HG02798 (cell line): ENCODE data around the gene ASF1B.

Source experiments
- ATAC-seq: cut with Tn5 transposase; IDR thresholded peaks from one replicate; pipeline ENCODE4 v1.9.1; 2021; ENCODE audit warnings: mild to moderate bottlenecking; ENCODE audit not compliant: unreplicated experiment, poor library complexity

Gene ASF1B

DNA sequence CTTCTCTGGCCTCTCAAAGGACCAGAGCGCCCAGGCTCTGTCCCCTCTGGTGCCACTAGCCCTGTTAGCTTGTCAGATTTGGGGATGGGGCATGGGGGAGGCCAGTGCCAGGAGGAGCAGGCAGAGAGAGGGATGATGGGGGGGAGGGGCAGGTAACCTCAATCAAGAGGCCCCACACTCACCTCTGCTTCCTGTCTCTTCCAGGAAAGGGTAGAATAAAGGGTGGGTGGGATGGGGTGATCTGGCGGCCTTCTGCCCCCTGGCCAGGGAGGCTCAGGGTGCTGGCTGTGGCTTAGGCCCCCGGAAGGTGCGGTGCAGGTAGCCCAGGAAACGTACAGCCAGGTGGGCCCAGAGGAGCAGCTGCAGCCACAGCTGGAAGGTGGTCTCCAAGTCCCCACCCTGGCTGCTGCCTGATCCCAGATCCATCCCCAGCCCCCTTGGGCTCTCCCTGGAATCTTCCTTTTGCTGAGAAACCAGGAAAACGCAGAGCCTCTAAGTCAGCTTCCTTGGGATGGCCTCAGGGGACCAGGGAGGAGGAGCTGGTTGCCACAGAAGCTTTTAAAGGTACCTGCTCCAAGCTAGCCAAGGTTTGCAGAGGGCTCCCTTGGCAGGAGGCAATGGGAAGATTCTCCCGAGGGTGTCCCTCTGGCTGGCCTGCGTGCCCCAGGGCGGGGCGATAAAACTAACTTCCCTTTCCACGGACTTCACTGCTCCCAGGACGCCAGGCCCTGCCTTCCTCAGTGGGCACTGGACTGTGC lies 24.2 kb downstream of the ASF1B start:
- no peak for ATAC-seq

DNA sequence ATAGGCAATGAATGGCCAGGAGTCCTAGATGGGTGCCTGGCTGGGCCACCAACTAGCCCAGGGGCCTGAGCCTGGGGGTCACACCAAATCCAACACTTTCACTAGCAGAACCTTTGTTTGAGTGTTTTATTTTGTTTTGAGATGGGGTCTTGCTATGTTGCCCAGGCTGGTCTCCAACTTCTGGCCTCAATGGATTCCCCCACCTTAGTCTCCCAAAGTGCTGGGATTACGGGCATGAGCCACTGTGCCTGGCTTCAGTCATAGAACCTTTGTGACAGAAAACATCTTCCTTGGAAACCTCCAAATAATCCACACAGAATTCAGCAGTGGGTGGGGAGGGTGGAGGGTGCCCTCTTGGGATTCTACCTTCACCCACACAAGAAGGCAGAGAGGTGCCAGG lies 24.9 kb downstream of the ASF1B start:
- ATAC-seq: no peak

DNA sequence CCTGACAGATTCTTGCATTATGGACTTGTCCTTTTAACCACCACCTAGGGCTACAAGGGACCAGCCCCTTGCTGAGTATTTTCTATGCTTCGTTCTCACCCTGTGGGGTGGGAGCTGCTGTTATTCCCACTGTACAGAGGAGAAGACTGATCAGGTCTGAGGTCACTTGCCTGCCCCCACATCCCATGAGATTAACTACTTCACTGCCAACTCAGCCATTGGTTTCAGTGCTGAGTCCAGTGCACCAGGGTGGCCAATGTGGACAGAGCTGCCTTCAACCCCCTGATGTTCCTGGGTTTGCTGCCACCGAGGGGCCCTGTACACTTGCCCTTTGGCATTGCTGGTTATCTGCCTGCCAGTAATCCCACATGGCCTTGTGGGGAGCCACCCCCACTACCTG lies 25.7 kb downstream of the ASF1B start:
- ATAC-seq: no peak

DNA sequence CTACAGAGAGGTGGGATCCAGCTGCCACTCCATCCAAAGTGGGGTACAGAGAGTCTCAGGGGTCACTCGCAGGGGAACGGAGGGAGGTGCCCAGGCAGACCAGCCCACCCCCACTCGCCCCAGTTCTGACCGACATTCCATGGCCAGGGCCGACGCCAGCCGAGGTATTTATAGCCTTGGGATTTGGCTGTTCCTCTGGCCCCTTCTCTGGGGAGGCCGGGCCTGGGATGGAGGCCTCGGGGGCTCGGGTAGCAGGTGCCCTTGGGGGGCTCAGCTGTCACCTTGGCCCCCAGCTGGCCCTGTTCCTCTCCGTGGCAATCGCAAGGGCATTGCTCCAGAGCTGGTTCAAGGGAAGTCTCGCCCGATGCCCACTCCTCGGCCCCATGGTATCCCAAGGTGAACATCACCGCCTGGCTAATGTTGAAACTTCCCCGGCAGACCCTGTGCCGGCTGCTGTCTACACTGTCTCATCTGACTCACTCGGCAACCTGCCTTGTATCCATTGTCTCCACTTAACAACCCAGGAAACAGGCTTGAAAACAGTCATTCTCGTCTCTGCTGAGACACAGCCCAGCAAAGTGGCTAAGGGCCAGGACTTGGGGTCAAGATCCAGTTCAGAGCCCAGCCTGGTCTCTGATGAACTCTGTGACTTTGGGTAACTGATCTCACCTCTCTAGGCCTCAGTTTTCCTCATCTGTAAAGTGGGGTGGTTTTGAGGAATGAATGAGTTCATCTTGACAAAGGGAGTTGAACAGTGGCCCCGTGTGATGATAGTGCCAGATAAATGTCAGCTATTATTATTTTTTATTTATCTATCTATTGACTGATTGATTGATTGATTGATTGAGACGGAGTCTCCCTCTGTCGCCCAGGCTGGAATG lies 28.6 kb downstream of the ASF1B start:
- no peak for ATAC-seq

DNA sequence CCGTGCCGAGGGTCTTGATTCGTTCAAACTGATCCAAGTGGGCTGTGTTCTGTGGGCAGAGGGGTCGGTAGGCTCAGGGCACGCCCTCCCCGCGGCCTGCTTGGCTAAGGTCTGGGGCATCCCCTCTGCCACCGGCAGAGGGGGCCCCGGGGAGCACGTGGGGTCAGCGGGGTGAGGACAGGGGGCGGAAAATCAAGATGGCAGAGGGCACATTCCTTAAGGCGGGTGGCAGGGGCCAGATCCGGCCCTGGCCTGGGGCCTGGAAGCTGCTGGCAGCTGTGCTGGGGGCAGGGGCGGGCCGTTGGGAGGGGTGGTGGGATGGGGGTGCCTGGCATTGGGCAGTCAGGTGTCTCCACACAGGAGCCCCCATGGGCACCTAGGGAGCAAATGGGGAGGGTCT lies 29.5 kb downstream of the ASF1B start:
- ATAC-seq: no peak

DNA sequence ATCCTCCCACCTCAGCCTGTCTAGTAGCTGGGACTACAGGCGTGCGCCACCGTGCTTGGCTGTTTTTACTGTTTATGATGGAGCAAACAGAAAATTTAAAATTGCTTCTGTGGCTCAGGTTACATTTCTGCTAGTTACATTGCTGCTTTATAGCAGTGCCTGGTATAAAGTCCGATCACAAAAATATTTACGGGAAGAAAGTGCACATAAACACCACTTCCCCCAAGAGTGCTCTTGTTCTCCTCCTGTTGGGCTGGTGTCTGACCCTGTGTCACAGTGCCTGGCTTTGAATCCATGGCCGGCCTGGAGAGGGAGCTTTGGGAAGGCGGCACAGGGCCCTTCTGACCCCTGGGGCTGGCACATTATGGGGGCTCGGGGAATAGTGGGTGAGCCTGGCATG lies 30.7 kb downstream of the ASF1B start:
- no peak for ATAC-seq

DNA sequence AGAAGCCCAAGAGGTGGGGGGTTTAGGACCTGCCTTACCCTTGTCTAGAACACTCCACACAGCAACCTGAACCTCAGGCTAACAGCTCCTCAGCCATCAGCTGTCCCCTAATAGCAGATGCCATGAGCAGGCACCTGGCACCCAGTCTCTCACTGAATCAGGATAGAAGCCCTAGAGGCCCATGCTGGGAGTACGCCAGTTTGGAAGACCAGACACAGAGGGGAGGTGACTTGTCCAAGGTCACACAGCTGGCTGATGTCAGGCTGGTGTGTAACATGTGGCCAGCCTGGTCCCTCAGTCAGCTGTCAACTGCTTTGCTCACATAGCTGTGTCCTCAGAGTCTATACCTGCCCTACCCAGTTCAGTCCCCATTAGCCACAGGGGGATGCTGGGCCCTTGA lies 33.1 kb downstream of the ASF1B start:
- no peak for ATAC-seq

DNA sequence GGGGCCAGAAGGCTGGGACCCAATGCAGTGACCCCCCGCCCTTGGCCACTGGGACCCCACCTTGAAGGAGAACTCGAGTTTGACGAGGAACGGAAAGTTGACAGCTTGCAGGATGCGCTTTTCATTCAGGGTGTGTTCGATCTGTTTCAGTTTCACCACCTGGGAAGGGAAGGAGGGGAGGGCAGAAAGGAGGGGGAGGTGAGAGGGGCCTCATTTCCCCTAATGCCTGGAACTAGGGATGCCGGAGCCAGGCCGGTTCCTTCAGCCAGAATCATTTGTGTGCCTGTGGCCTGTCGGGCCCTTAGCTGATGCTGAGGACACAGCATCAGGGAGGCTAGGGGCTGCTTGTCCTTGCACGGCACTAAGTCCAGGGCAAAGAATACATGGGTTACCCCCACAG lies 33.6 kb downstream of the ASF1B start:
- no peak for ATAC-seq

DNA sequence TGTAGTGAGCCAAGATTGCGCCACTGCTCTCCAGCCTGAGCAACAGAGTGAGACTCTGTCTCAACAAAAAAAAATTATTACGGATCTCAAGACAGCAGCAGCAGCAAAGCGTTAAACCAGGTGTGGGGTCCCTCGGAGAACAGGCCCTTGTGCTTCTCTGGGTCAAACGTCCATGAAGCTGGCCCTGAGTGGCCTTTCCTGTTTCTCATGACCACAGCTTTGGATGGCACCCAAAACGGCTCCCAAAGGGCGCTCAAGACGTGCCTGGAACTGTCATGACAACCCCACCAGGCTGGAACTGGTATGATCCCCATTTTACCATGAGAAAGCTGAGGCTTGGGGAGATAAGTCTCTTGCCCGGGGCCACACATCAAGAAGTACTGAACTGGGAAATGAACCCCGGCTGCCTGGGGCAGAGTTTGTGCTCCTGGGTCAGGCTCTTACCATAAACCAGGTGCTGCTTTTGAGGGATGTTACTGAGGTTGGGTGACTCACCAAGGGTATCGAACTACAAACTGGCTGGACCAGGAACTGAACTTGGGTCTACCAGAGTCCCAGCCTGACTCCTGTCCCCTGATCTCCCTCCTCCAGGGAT lies 34.2 kb downstream of the ASF1B start:
- no peak for ATAC-seq

DNA sequence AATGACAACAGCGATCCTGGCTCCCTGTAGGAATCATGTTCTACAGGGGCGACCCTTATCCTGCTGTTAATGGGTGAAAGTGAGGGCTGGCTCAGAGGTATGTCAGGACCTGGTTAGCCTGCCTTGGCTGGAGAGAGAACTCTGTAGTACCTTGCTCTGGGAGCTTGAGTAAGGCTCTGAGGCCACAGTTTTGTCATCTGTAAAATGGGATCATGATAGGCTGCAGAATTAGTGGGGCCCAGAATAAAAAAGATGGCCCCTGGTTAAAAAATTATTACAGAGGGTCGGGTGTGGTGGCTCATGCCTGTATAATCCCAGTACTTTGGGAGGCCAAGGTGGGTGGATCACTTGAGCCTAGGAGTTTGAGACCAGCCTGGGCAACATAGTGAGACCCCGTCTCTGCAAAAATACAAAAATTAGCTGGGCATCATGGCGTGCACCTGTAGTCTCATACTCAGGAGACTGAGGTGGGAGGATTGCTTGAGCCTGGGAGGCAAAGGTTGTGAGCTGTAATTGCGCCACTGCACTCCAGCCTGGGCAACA lies 35.3 kb downstream of the ASF1B start:
- no peak for ATAC-seq

DNA sequence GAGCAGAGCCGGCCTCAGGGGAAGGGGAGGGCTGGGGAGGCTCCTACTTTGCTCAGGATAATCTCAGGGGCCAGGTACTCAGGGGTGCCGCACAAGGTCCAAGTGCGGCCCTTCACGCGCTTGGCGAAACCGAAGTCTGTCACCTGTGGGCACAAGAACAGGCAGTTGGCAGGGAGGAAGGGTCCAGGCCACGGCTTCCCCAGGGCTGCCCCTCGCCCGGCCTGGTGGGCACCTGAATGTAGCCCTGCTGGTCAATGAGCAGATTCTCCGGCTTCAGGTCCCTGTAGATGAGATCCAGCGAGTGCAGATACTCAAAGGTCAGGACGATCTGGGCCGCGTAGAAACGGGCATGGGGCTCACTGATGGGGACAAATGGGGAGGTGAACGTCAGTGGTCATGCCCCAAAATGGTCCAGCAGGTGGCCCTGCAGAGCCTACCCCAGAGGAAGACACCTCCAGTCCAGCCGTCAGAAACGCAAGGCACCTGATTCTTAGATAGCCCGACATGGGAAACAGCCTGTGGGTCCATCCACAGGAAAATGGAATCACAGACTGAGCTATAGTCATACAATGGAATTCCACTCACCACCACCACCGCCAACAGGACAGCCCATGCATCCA lies 38.7 kb downstream of the ASF1B start:
- ATAC-seq: no peak

DNA sequence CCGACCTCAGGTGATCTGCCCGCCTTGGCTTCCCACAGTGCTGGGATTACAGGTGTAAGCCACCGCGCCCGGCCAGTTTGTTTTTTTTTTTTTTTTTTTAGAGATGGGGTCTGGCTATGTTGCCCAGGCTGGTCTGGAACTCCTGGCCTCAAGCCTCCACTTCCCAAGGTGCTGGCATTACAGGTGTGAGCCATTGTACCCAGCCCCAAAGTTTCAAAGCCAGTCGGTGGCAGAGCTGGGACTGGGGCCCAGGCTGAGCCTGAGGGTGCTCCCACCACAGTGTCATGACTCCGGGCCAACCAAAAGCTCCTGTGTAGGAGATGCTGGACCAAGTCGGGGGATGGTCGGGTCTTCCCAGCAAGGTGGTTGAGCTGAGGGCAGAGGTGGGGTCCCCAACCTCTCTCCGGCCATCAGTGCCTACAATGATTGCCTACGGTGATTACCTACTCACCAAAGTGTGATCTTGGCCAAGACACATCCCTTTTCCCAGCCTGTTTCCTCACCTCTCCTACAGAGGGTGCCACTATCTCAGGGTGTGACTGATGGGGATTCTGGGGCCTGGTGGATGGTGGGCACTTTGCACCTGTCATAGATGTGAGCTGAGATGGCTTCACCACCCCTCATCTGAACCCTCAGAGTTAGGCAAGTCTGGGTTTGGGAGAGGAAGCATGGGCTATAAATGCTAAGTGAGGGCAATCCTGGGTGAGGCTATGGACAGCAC lies 40.0 kb downstream of the ASF1B start:
- ATAC-seq: no peak

DNA sequence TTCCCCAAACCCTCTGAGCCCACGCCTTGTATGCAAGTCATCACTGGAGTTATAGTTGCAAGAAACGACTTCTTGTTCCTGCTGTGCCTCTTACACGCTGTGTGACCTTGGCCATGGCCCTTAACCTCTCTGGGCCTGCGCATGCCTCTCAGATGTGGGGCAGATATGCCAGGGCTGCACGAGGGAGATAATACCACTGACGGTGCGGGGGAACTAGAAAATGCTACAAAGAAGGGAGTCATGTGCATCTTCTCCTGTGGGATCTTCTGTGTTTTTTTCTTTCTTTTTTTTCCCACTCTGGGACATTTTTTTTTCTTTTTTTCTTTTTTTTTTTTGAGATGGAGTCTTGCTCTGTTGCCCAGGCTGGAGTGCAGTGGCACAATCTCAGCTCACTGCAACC lies 41.5 kb downstream of the ASF1B start:
- ATAC-seq: no peak

DNA sequence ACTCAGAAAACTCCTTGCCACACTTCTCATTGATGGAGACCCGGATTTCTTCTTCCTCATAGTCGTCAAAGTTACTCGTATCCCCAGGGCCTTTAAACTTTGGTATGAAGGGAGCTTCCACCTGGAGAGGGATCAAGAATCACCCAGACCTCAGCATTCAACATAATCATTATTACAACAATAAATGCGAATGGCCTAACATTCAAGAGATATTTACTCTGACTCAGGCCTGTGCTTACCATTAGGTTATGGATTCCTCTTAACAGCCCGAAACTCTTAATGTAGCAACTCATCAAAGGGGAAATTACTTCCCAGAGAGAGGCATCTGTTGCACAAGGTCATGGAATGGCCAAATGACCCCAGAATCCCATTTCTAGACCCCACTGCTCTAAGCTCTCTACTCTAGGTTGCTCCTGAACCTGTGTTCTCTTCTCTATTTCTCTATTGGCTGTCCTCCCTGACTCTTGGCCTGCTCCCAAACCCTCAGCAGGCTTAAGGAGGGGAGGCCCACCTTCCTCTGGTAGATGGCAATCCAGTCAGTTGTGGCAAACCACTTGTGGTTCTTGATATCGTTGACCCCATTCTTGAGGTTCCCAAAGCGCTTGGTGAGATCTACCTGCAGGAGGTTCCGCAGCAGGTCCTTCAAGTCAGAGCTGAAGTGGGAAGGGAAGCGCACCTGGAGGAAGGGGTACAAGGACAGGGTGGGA lies 43.1 kb downstream of the ASF1B start:
- ATAC-seq: no peak

DNA sequence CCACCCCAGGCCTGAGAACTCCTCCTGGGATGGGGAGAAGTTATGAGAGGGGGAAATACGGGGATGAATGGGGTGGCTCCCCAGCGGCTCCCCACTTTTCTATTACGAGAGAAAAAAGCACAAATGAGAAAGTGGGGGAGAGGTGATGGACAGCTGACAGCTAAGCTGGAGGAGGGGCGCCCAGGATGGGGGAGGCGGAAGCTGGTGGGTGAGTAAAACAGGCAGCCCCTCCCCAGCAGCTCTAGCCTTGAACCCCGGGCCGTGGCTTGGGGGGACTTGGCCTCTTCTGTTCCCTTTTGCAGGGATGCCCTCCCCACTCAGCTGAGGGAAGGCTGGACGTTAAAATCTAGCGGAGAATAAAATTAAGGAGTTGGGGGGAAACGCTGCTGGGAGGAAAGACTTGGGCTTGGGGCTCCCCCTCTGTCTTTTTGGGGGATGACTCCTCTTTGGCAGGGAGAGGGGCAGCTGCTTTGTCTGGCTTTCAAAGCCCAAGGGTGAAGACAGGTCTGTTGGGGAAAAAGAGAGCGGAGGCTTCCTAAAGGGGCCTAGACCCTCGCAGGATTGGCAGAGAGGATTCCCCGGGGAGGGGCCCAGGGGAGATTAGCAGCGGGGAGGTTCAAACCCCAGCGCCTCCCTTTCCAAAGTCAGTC lies 44.5 kb downstream of the ASF1B start:
- ATAC-seq: no peak

DNA sequence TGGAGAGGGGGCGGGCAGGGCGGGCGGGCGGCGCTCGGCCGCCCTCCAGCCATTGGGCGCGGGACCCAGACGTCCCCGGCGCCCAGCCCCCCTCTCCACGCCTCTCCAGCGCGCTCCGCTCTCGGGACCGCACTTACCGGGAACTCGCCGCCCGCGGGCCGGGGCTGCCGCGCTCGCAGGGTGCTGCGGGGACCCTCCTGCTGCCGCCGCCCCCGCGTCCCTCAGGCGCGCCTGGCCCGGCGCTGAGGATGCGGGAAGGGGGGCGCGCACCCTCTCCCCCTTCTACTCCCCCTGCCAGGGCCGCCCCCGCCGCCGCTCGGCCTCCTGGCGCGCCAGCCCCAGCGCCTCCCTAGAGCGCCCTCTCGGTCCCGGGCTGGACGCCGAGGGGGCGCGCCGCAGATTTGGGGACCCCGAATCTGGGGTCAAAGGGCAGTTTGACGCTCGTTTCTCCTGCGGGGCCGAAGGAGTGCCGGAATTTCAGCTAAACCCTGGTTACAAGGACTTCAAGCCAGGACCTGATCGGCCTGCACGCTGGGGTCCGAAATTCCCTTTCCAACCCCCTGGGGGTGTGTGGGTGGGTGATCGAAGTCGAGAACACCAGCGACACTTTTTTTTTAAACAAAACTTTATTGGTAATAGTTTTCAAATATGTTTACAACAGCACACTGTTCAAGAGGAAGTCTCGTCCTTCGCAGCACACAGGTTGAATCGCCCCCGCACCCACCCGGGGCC lies 45.1 kb downstream of the ASF1B start:
- ATAC-seq: peak; percentile 69

DNA sequence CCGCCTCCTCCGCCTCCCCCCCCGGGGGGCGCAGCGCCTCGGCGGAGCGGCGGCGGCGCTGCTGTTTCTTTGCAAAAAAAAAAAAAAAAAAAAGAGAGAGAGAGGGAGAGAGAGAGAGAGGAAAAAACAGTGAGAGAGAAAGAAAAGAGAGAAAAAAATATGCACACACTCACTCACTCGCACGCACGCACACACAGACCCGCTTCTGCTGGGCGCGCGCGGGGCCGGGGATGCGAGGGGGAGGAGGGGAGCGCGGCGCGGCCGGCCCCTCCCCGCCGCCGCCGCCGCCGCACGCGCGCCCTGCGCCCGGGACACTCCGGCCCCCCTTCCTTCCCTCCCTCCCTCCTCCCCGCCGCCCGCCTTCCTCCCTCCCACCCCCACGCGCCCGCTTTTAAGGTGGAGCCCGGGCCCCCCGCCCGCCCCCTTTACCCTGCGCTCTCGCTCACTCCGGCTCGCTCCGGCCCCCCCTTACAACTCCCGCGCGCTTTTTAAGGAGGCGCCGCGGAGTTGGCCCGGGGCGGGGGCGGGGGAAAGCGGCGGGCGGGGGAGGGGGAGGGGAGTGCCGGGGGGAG lies 45.8 kb downstream of the ASF1B start, which contains the start of gene SAMD1:
SAMD1 (minus strand) TSS at position 243 of the 572 bp plus-strand sequence.
- peak; percentile 46 for ATAC-seq
